Hematopoietic multipotent progenitor cell treated with erythropoietin and hydrocortisone succinate and interleukin-3 and kit ligand, for 17 days (in vitro differentiated cells): ENCODE data around the gene ZNF862.

ENCODE experiments used
- DNase-seq: peaks from one replicate; pipeline ENCODE4 v3.0.0-alpha.2; 2015; ENCODE audit warnings: low spot score

ZNF862 gene

GRCh38 chr7:149838224-149838991 is at the start of gene ZNF862:
TSS of gene ZNF862 (plus strand) at chr7:149838375. CDS start at chr7:149838612, 237 bp downstream.
- DNase-seq, result peak; percentile 89

GRCh38 chr7:149789101-149789500 is 49.1 kb upstream of the ZNF862 start:
- DNase-seq, result no peak

- no peak for DNase-seq
Measured at GRCh38 chr7:149790146-149790548, 48.0 kb upstream of the ZNF862 start.

GRCh38 chr7:149790754-149791360 is 47.3 kb upstream of the ZNF862 start:
- no peak for DNase-seq

GRCh38 chr7:149791411-149792219 is 46.6 kb upstream of the ZNF862 start:
- no peak for DNase-seq

- DNase-seq, result no peak
Measured at GRCh38 chr7:149792220-149792595, 46.0 kb upstream of the ZNF862 start.

- DNase-seq, result no peak
Measured at GRCh38 chr7:149793261-149793660, 44.9 kb upstream of the ZNF862 start.

GRCh38 chr7:149794661-149795060 is 43.5 kb upstream of the ZNF862 start:
- DNase-seq, result no peak

GRCh38 chr7:149795126-149795525 is 43.0 kb upstream of the ZNF862 start:
- DNase-seq, result no peak

GRCh38 chr7:149796287-149796860 is 41.8 kb upstream of the ZNF862 start:
- DNase-seq, result no peak

- DNase-seq, result no peak
Measured at GRCh38 chr7:149797771-149798170, 40.4 kb upstream of the ZNF862 start.

GRCh38 chr7:149799397-149800168 is 38.6 kb upstream of the ZNF862 start:
- DNase-seq, result no peak

- no peak for DNase-seq
Measured at GRCh38 chr7:149800169-149800555, 38.0 kb upstream of the ZNF862 start.

- DNase-seq, result no peak
Measured at GRCh38 chr7:149801002-149801566, 37.1 kb upstream of the ZNF862 start.

GRCh38 chr7:149801816-149802215 is 36.4 kb upstream of the ZNF862 start:
- DNase-seq, result no peak

GRCh38 chr7:149802966-149803365 is 35.2 kb upstream of the ZNF862 start:
- no peak for DNase-seq

GRCh38 chr7:149803551-149804074 is 34.6 kb upstream of the ZNF862 start:
- no peak for DNase-seq

GRCh38 chr7:149804106-149804505 is 34.1 kb upstream of the ZNF862 start:
- no peak for DNase-seq

GRCh38 chr7:149806726-149807125 is 31.4 kb upstream of the ZNF862 start:
- DNase-seq, result no peak

GRCh38 chr7:149808311-149808710 is 29.9 kb upstream of the ZNF862 start:
- no peak for DNase-seq

- DNase-seq, result no peak
Measured at GRCh38 chr7:149809215-149809614, 29.0 kb upstream of the ZNF862 start.
